Measurements from ENCODE around the gene PLAC9. TPM values are rescaled to one million over a fixed set of nuclear protein-coding genes. Genes with fewer than 3 reads are reported as not detected.

Gene PLAC9
- total RNA-seq, 1 donor = 0.27 TPM

- no peak for DNase-seq (ENCODE audit: low read depth in 2 of 3, low spot score in 2 of 3)
These were observed 45.5 kb downstream of the PLAC9 start for GRCh38 chr10:80177781-80178636.

GRCh38 chr10:80182986-80183385 lies 50.5 kb downstream of the PLAC9 start:
- DNase-seq (ENCODE audit: low read depth in 2 of 3, low spot score in 2 of 3) = no peak

- DNase-seq (ENCODE audit: low read depth in 2 of 3, low spot score in 2 of 3) = no peak
These were observed 50.9 kb downstream of the PLAC9 start for GRCh38 chr10:80183436-80183835.

GRCh38 chr10:80184291-80184690 lies 51.8 kb downstream of the PLAC9 start:
- no peak for DNase-seq (ENCODE audit: low read depth in 2 of 3, low spot score in 2 of 3)

GRCh38 chr10:80185578-80186299 lies 53.2 kb downstream of the PLAC9 start:
- DNase-seq (ENCODE audit: low read depth in 2 of 3, low spot score in 2 of 3) = no peak

- no peak for DNase-seq (ENCODE audit: low read depth in 2 of 3, low spot score in 2 of 3)
These were observed 54.0 kb downstream of the PLAC9 start for GRCh38 chr10:80186364-80187012.

- DNase-seq (ENCODE audit: low read depth in 2 of 3, low spot score in 2 of 3) = no peak
These were observed 54.5 kb downstream of the PLAC9 start for GRCh38 chr10:80187060-80187459.

GRCh38 chr10:80187465-80188409 lies 55.2 kb downstream of the PLAC9 start:
- peak; percentile 41 to 67 (median 59) for DNase-seq (ENCODE audit: low read depth in 2 of 3, low spot score in 2 of 3)

GRCh38 chr10:80188713-80189112 lies 56.2 kb downstream of the PLAC9 start:
- DNase-seq (ENCODE audit: low read depth in 2 of 3, low spot score in 2 of 3) = no peak

- DNase-seq (ENCODE audit: low read depth in 2 of 3, low spot score in 2 of 3) = no peak
These were observed 59.2 kb downstream of the PLAC9 start for GRCh38 chr10:80191589-80192270.

GRCh38 chr10:80192553-80192952 lies 60.0 kb downstream of the PLAC9 start:
- no peak for DNase-seq (ENCODE audit: low read depth in 2 of 3, low spot score in 2 of 3)

GRCh38 chr10:80194373-80195045 lies 62.0 kb downstream of the PLAC9 start:
- DNase-seq (ENCODE audit: low read depth in 2 of 3, low spot score in 2 of 3) = no peak

Other genes with a start within 250 kb of the PLAC9 start
- not detected for gene SFTPD, start 183.6 kb upstream of the PLAC9 start, total RNA-seq
- 16.7 TPM for gene TMEM254, start 54.1 kb upstream of the PLAC9 start, total RNA-seq
- gene ANXA11, start 72.8 kb downstream of the PLAC9 start, total RNA-seq = 54.4 TPM
- under 0.01 TPM for gene MAT1A, start 156.9 kb downstream of the PLAC9 start, total RNA-seq
- gene DYDC1, start 224.0 kb downstream of the PLAC9 start, total RNA-seq = not detected
- gene DYDC2, start 224.1 kb downstream of the PLAC9 start, total RNA-seq = not detected